ENCODE measurements around the gene GPER1.
A peak's percentile ranks its signal among the peaks of the same experiment; 100 is the strongest.

Gene GPER1

DNA sequence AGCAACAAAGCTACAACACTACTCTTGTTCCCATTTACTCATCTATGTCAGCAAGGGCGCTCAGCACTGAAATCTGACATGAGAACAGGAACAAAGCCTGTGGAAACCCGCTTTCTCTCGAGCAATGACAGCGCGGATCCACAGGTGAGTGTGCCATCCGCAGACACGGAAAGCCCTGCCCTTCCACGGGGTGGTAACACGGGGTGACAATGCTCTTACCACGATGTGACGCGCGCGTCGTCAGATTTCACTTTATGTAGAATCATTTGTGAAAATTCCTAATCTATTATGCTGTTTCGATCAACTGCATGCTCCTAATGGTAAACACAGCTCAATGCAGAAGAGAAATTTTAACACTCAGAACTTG lies 37.7 kb downstream of the GPER1 start:
- TF ChIP-seq, protein P1, sequence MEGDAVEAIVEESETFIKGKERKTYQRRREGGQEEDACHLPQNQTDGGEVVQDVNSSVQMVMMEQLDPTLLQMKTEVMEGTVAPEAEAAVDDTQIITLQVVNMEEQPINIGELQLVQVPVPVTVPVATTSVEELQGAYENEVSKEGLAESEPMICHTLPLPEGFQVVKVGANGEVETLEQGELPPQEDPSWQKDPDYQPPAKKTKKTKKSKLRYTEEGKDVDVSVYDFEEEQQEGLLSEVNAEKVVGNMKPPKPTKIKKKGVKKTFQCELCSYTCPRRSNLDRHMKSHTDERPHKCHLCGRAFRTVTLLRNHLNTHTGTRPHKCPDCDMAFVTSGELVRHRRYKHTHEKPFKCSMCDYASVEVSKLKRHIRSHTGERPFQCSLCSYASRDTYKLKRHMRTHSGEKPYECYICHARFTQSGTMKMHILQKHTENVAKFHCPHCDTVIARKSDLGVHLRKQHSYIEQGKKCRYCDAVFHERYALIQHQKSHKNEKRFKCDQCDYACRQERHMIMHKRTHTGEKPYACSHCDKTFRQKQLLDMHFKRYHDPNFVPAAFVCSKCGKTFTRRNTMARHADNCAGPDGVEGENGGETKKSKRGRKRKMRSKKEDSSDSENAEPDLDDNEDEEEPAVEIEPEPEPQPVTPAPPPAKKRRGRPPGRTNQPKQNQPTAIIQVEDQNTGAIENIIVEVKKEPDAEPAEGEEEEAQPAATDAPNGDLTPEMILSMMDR (conservative IDR thresholded peaks at IDR 0.05), result no peak

DNA sequence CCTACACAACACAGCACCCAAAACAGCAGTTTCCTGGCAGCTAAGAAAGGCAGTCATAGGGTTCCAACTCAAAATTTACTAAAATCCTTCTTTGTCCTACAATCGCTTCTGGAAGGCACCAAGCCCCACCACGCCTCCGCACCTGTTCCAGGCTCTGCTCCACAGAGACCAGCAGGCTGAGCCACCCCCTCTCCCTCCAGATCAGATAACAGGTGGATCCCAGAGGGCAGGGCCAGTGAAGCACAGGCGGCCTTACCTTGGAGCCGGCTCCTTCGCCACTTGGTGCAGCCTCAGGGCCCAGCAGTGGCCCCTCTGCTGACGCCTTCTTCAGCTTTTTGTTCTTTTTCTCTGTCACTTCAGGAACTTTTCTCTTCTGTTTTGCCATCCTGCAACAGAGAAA lies 39.1 kb downstream of the GPER1 start:
- TF ChIP-seq, protein P1 (conservative IDR thresholded peaks at IDR 0.05), result no peak
- no peak overlapping the region for H3K27ac ChIP-seq

More for the DNA sequence above, 37.7 kb downstream of the GPER1 start:
- H3K27ac ChIP-seq, result no peak overlapping the region

DNA sequence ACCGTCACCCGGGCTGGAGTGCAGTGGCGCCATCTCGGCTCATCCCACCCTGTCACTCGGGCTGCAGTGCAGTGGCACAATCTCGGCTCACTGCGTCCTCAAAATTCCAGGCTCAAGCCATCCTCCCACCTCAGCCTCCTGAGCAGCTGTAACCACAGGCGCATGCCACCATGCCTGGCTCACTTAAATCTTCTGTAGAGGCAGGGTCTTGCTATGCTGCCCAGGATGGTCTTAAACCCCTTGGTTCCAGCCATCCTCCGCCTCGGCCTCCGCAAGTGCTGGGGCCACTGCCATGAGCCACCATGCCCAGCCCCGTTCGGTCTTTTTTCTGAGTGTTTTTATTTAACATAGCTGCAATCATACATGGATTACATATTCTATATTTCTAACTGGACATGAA lies 41.5 kb downstream of the GPER1 start:
- peak overlapping the region; percentile 81; the same call in 1 of the 2 replicates for H3K27ac ChIP-seq
- TF ChIP-seq, protein P1 (conservative IDR thresholded peaks at IDR 0.05), result no peak

DNA sequence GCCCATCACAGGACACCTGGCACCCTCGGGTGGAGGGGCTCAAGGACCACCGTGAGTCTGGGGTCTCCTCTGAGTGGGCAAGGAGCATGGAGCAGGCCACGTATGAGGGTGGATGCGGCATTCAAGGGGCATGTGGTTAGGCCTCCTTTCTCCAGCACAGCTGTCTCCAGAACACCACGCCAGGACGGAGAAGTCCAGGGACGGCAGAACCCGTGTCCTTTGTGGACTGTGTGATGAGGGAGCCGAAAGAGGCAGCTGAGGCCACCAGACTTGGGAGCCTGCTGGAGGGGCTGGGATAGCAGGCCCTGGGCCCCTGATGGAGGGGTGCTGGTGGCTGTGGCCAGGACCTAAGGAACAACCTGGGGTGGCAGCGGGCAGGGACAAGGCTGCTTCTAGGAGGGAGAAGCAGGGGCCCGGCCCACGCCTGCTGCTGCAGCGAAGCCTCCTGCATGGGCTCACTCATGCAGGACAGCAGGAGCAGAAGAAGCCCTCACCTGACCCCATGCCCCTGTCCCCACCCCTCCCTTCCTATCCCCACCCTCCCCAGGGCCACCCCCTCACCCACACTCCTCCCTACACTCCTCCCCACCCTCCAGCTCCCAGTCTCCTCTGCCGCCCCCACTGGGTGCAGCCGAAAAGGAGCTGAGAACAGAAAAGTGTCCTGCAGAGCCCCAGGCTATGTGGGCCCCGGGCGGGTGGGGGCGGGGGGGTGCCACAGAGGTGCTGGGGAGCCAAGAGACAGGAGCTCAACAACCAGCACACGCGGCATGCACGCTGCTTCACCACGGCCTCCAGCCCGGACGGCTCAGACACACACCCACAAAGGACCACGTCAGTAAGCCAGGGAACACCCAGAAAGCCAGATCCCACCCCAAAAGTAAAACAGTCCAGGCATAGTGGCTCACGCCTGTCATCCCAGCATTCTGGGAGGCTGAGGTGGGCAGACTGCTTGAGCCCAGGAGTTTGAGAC lies 42.4 kb downstream of the GPER1 start:
- H3K27ac ChIP-seq, result peak overlapping the region; percentile 81
- TF ChIP-seq, protein P1 (conservative IDR thresholded peaks at IDR 0.05), result no peak

DNA sequence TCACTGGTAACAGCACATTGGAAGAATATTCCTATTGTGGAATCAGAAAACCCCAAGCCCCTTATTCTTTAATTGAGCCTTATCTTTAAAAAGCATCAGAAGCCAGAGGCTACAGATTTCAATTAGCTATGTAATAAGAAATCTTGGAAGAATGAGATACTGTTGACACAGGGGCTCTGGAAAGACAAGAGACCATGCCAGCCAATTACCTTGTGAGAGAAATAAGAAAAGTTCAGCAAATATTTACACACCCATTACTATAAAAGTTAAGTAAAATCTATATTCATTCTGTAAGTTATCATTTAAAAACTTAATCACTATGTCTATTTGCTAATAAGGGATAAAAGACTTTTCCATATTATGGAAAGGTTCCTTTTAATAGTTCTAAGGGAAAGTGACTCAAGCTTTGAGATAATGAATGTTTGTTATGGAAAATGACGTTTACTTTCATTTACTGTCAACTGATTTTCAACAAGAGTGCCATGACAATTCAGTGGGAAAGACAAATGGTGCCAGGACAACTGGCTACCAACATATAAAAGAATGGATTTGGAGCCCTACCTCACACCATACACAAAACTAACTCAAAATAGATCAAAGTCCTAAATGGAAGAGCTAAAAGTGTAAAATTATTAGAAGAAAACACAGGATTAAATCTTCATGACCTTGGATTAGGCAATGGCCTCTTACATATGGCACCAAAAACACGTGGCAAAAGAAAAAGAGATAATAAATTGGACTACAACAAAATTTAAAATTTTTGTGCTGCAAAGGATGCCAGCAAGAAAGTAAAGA lies 43.8 kb downstream of the GPER1 start:
- TF ChIP-seq, protein P1 (conservative IDR thresholded peaks at IDR 0.05), result no peak
- H3K27ac ChIP-seq, result peak overlapping the region; percentile 81

DNA sequence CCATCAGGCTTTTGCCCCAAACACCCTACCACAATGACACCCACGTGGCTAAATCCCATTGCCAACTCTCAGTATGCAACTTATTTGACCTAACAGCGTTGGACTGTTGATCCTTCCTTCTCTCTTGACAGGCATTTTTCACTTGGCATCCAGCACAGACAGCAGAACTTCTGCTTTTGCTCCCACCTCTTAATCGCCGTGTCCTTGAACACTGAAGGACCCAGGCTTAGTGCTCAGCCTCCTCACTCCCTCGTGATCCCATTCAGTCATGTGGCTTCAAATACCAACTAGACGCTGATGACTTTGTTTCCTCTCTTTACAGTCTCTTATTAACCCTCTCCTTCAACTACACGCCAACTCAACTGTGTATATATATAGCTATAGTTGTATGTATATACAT lies 47.0 kb downstream of the GPER1 start:
- TF ChIP-seq, protein P1 (conservative IDR thresholded peaks at IDR 0.05), result no peak
- H3K27ac ChIP-seq, result no peak overlapping the region

DNA sequence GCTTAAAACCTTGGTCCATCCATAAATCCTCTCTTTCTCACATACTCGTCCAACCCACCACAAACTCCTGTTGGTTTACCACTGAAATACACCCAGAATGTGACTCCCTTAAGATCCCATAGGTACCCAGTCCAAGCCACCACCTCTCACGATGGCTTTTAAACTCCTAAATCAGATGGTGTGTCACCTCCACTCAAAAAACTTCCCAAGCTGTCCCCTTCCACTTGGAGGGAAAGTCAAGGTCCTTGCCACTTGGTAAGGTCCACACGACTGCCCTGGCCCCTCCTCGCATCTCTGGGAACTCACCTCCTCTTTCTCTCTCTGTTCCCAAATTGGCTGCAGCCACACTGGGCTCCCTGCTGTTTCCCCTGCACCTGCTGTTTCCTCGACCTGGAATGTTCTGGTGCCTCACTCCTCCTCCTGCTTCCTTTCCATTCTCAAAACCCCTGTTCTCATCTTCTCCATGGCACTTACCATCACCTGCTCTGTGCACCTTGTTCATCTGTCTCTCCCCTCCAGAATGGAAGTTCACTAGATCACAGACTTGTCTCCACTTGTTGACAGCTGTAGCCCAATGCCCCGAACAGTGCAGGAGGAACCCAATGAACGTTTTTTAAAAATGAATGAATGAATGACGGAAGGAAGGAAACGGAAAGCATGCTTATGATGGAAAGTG lies 49.1 kb downstream of the GPER1 start:
- TF ChIP-seq, protein P1 (conservative IDR thresholded peaks at IDR 0.05), result no peak
- H3K27ac ChIP-seq, result peak overlapping the region; percentile 61

All from VCaP (cell line).